Psoas muscle (tissue), 8 donors: ENCODE results near the gene DMKN. TPM values are rescaled to one million over a fixed set of nuclear protein-coding genes. Genes with fewer than 3 reads are reported as not detected.

Experiments
- ATAC-seq, 4 donors: fragments of 200-7000 bp; cut with Tn5 transposase; one replicate each; pipeline ENCODE4 v1.9.1; 2020; ENCODE audit warnings: moderate library complexity in 3 of 4, mild to moderate bottlenecking in 2 of 4
- DNase-seq, 2 donors: peaks; one replicate each; pipeline ENCODE4 v3.0.0-alpha.2; 2020
- H3K27ac ChIP-seq: fragments of 200-600 bp; one replicate; pipeline ENCODE4 v1.8.0; 2022
- H3K27me3 ChIP-seq, 3 donors: fragments of 200-600 bp in 1 of 3; one replicate each; pipeline versions ENCODE4 v1.6.1 to v1.8.0; 2013 to 2022; ENCODE audit warnings: low read length in 2 of 3, mild to moderate bottlenecking in 2 of 3, moderate library complexity in 1 of 3; ENCODE audit not compliant: insufficient read depth in 3 of 3
- H3K36me3 ChIP-seq, 2 donors: fragments of 200-600 bp in 1 of 2; one replicate each; pipeline versions ENCODE4 v1.6.1 to v1.8.0; 2013 to 2022; ENCODE audit warnings: low read depth in 1 of 2, mild to moderate bottlenecking in 1 of 2, moderate library complexity in 1 of 2; ENCODE audit not compliant: insufficient read depth in 1 of 2
- H3K4me1 ChIP-seq: fragments of 200-600 bp; one replicate; pipeline ENCODE4 v1.8.0; 2022
- H3K4me3 ChIP-seq: fragments of 200-600 bp; one replicate; pipeline ENCODE4 v1.8.0; 2022; ENCODE audit warnings: mild to moderate bottlenecking
- H3K9me3 ChIP-seq: fragments of 200-600 bp; one replicate; pipeline ENCODE4 v1.8.0; 2022
- WGBS, 3 donors: extraction: QIAGEN DNeasy Blood & Tissue Kit; methylation state at CpG; one replicate each; pipeline versions ENCODE4 v1.1.6 to v1.1.7; 2013; 5-methylcytosine and 5-hydroxymethylcytosine counted together
- intact Hi-C, 2 donors: fragments of 100-400 bp; cut with DNase I; formaldehyde crosslinking; loops; one replicate each; pipeline versions ENCODE4 v1.11.0 to v1.14.2; 2022
- polyA plus RNA-seq, 3 donors: library from polyadenylated mRNA; stranded (reverse); fragments of 200-250 nt; gene quantifications; one replicate each; pipeline ENCODE4 v1.2.3, GENCODE V29; 2013
- total RNA-seq, 4 donors: library from RNA; stranded (reverse); fragmentation: NEBNext Ultra II Directional in 2 of 4; extraction: Animal tissue kit (Norgen Biotek cat#: 25700) in 2 of 4; gene quantifications; one replicate each; pipeline versions ENCODE4 v1.2.1 to v1.2.4, GENCODE V29; 2021 to 2023
- TF ChIP-seq, protein P1 (sequence below): fragments of 200-600 bp; IDR thresholded peaks from one replicate; pipeline ENCODE4 v1.8.0; 2022; ENCODE audit warnings: antibody characterized with exemption
- donor health status: healthy with polysubstance abuse.
- donor health status: DM: no; HTN: no; CAD: no; lungs with moderate emphysema.
- donor health status: Bipolar disorder and iron deficiency.
- donor health status: healthy.
- donor health status: DM: yes; HTN: yes; CAD: no.
- donor health status: DM: no; HTN: no; CAD: no.
- donor health status: DM: no; HTN: no; CAD: no.
- donor health status: DM: yes; HTN: yes; CAD: no.

DMKN gene
- total and polyA plus RNA-seq, 7 donors: 0.21 to 0.77 (median 0.54) TPM; not detected in 1

DNA sequence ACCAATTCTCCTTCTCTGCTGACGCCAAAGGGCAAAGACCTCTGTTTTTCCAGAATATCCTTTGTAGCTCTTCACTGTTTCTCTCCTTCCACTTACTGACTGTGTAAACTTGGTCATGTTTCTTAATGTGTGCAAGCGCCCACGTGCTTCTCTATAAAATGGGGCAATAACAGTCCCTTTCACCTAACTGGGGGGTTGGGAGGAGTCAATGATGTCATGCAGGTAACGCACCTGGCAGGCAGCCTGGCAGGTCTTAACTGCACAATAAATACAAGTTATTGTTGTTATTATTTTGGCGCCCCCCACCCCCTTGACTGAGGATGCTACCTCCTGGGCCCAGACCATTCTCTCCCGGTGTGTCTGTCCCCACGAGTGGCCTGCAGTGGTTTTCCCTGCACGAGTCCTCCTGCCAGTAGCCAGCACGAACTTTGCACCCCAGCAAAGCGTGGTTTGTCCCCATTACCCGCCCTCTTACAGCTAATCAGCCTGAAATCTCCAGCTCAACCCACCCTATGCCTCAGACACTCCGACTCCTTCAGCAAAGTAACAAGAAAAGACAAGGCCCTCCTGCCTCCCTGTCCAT is 9.4 kb upstream of the DMKN start:
- 74 to 79% (median 78%) methylated on average over 12 of the region's 12 CpGs for WGBS, 3 donors
- Histone ChIP-seq H3K27me3 (peaks cover 0 to 31% (median 4%) of the 10 kb centered on the region in 3 donors), H3K4me3 (no peak overlapping the region), H3K27ac (no peak overlapping the region), H3K4me1 (no peaks in the 10 kb centered on the region), H3K36me3 (no peaks in the 10 kb centered on the region), H3K9me3 (no peaks in the 10 kb centered on the region)
- intact Hi-C loops: no loop called here
- ATAC-seq: no peak
- TF ChIP-seq, protein P1, sequence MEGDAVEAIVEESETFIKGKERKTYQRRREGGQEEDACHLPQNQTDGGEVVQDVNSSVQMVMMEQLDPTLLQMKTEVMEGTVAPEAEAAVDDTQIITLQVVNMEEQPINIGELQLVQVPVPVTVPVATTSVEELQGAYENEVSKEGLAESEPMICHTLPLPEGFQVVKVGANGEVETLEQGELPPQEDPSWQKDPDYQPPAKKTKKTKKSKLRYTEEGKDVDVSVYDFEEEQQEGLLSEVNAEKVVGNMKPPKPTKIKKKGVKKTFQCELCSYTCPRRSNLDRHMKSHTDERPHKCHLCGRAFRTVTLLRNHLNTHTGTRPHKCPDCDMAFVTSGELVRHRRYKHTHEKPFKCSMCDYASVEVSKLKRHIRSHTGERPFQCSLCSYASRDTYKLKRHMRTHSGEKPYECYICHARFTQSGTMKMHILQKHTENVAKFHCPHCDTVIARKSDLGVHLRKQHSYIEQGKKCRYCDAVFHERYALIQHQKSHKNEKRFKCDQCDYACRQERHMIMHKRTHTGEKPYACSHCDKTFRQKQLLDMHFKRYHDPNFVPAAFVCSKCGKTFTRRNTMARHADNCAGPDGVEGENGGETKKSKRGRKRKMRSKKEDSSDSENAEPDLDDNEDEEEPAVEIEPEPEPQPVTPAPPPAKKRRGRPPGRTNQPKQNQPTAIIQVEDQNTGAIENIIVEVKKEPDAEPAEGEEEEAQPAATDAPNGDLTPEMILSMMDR: no peak
- DNase-seq: no peak

GRCh38 chr19:35521124-35521743 is 7.8 kb upstream of the DMKN start:
- DNase-seq: no peak
- ATAC-seq: no peak
- peaks cover 0 to 28% (median 4%) of the 10 kb centered on the region in 3 donors for H3K27me3 ChIP-seq
- no peaks in the 10 kb centered on the region for H3K9me3 ChIP-seq
- 49 to 53% (median 49%) methylated on average over 16 of the region's 16 CpGs for WGBS, 3 donors
- no peaks in the 10 kb centered on the region for H3K36me3 ChIP-seq
- no peak overlapping the region for H3K4me3 ChIP-seq
- no peaks in the 10 kb centered on the region for H3K4me1 ChIP-seq
- TF ChIP-seq, protein P1: no peak
- intact Hi-C loops: no loop called here
- no peak overlapping the region for H3K27ac ChIP-seq

GRCh38 chr19:35519291-35519690 is 5.8 kb upstream of the DMKN start:
- Histone ChIP-seq H3K9me3 (no peaks in the 10 kb centered on the region), H3K4me1 (no peaks in the 10 kb centered on the region), H3K27me3 (peaks cover 0 to 30% (median 8%) of the 10 kb centered on the region in 3 donors), H3K36me3 (no peaks in the 10 kb centered on the region), H3K4me3 (no peak overlapping the region), H3K27ac (no peak overlapping the region)
- WGBS, 3 donors: 44 to 49% (median 46%) methylated on average over 7 of the region's 7 CpGs
- intact Hi-C loops: no loop called here
- TF ChIP-seq, protein P1: no peak
- DNase-seq: no peak
- ATAC-seq: no peak

DNA sequence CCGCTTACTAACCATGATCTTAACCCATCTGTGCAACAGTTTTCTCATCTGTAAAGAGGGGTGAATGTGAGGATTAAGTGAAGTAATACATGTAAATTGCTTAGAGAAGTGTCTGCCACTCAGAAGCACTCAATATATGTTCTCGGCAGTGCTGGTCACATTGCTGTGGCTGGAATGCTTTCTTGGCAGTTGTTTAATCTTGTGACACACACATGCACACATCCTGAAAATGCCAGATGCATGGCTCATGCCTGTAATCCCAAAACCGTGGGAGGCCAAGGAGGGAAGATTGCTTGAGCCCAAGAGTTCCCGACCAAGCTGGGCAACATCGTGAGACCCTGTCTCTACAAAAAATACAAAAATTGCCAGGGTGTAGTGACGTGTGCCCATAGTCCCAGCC is 4.9 kb upstream of the DMKN start:
- no peaks in the 10 kb centered on the region for H3K4me1 ChIP-seq
- no peak for DNase-seq
- TF ChIP-seq, protein P1: no peak
- intact Hi-C loops: no loop called here
- peaks cover 0 to 35% (median 15%) of the 10 kb centered on the region in 3 donors for H3K27me3 ChIP-seq
- ATAC-seq: no peak
- no peak overlapping the region for H3K27ac ChIP-seq
- 28 to 46% (median 37%) methylated on average over 6 of the region's 6 CpGs for WGBS, 3 donors
- no peaks in the 10 kb centered on the region for H3K36me3 ChIP-seq
- no peak overlapping the region for H3K4me3 ChIP-seq
- H3K9me3 ChIP-seq: no peaks in the 10 kb centered on the region

- no peak for DNase-seq
Measured at GRCh38 chr19:35517342-35517741, 3.9 kb upstream of the DMKN start.

More at GRCh38 chr19:35517342-35517741, 3.9 kb upstream of the DMKN start:
- no peak for ATAC-seq
- peaks cover 0 to 44% (median 22%) of the 10 kb centered on the region in 3 donors for H3K27me3 ChIP-seq
- WGBS, 3 donors: 76 to 96% (median 80%) methylated on average over 2 of the region's 2 CpGs
- TF ChIP-seq, protein P1: no peak
- H3K36me3 ChIP-seq: no peaks in the 10 kb centered on the region
- H3K27ac ChIP-seq: no peak overlapping the region
- intact Hi-C loops: no loop called here
- no peaks in the 10 kb centered on the region for H3K4me1 ChIP-seq
- H3K4me3 ChIP-seq: no peak overlapping the region
- no peaks in the 10 kb centered on the region for H3K9me3 ChIP-seq
